K562 (cell line): Measurements from ENCODE around the gene MYO3B. TPM values are rescaled to one million over a fixed set of nuclear protein-coding genes. Genes with fewer than 3 reads are reported as not detected.
A peak's percentile ranks its signal among the peaks of the same experiment; 100 is the strongest.

ENCODE experiments used
- DIDO1 ChIP-seq: fragments of 450-650 bp; IDR thresholded peaks from 2 replicates; pipeline ENCODE4 v1.6.1; 2016; ENCODE audit warnings: low read depth, missing biosample characterization, missing genetic modification characterization
- DPF2 ChIP-seq: fragments of 450-650 bp; IDR thresholded peaks from 2 replicates; pipeline ENCODE4 v1.6.1; 2016
- ELF2 ChIP-seq: fragments of 250-450 bp; sonication (Bioruptor Pico); IDR thresholded peaks from 2 replicates; pipeline ENCODE4 v1.5.0; 2021; ENCODE audit warnings: mild to moderate bottlenecking
- EP300 ChIP-seq: IDR thresholded peaks from 2 replicates; pipeline ENCODE4 v1.6.1; 2012; ENCODE audit warnings: low read length, improper control_type of control experiment
- EWSR1 ChIP-seq: fragments of 450-650 bp; IDR thresholded peaks from 2 replicates; pipeline ENCODE4 v1.6.1; 2018; ENCODE audit warnings: borderline replicate concordance, mild to moderate bottlenecking, low read depth, moderate library complexity; ENCODE audit not compliant: partially characterized antibody
- KDM4B ChIP-seq, 2 experiments: fragments of 450-650 bp in 1 of 2; sonication (generic) in 1 of 2; IDR thresholded peaks; 2 replicates each; pipeline ENCODE4 v1.6.1; 2016 to 2017; ENCODE audit warnings: borderline replicate concordance in 2 of 2, antibody characterized with exemption in 1 of 2, low read depth in 1 of 2, mild to moderate bottlenecking in 1 of 2
- MAFF ChIP-seq: IDR thresholded peaks from 2 replicates; pipeline ENCODE4 v1.6.1; 2012; ENCODE audit warnings: low read length, improper control_type of control experiment
- NR4A1 ChIP-seq, 2 experiments: fragments of 250-450 bp in 1 of 2; fragments of 450-650 bp in 1 of 2; sonication (Bioruptor Pico) in 1 of 2; IDR thresholded peaks; 2 replicates each; pipeline versions ENCODE4 v1.4.0 to v1.6.1; 2016 to 2020; ENCODE audit warnings: mild to moderate bottlenecking in 2 of 2, missing compliant biosample characterization in 1 of 2, missing genetic modification characterization in 1 of 2, moderate library complexity in 1 of 2
- POLR2AphosphoS2 ChIP-seq: IDR thresholded peaks from 2 replicates; pipeline ENCODE4 v1.6.1; 2012; ENCODE audit warnings: low read length, improper control_type of control experiment
- PTBP1 ChIP-seq: fragments of 200-400 bp; formaldehyde crosslinking; IDR thresholded peaks from 2 replicates; pipeline ENCODE4 v1.6.1; 2017; ENCODE audit warnings: low read depth, low read length
- RBM15 ChIP-seq: fragments of 200-400 bp; formaldehyde crosslinking; IDR thresholded peaks from 2 replicates; pipeline ENCODE4 v1.6.1; 2018; ENCODE audit warnings: mild to moderate bottlenecking, low read length, moderate library complexity; ENCODE audit not compliant: insufficient read depth
- SMAD4 ChIP-seq: fragments of 250-450 bp; sonication (Bioruptor Pico); conservative IDR thresholded peaks from 2 replicates; pipeline ENCODE4 v1.8.0; 2021; ENCODE audit warnings: inconsistent platforms, mild to moderate bottlenecking, moderate library complexity
- SMARCB1 ChIP-seq: IDR thresholded peaks from 2 replicates; pipeline ENCODE4 v1.6.1; 2011; ENCODE audit warnings: improper control_type of control experiment, low read depth; ENCODE audit not compliant: insufficient read length
- TAF15 ChIP-seq: fragments of 200-400 bp; formaldehyde crosslinking; IDR thresholded peaks from 2 replicates; pipeline ENCODE4 v1.6.1; 2017; ENCODE audit warnings: mild to moderate bottlenecking, low read depth, low read length, moderate library complexity
- ZKSCAN1 ChIP-seq: fragments of 150-350 bp; IDR thresholded peaks from 2 replicates; pipeline ENCODE4 v1.6.1; 2016; ENCODE audit warnings: low read depth, low read length
- ZNF212 ChIP-seq: fragments of 450-650 bp; formaldehyde crosslinking; IDR thresholded peaks from 2 replicates; pipeline ENCODE4 v1.4.0; 2020; ENCODE audit warnings: mild to moderate bottlenecking
- ZNF239 ChIP-seq: fragments of 250-450 bp; sonication (Bioruptor Pico); IDR thresholded peaks from 2 replicates; pipeline ENCODE4 v1.4.0; 2020; ENCODE audit warnings: mild to moderate bottlenecking
- ZNF354B ChIP-seq: fragments of 250-450 bp; sonication (Bioruptor Pico); IDR thresholded peaks from 2 replicates; pipeline ENCODE4 v1.4.0; 2020
- ZNF77 ChIP-seq: fragments of 250-450 bp; sonication (Bioruptor Pico); IDR thresholded peaks from 2 replicates; pipeline ENCODE4 v1.5.0; 2020
- polyA plus RNA-seq, 8 experiments: library from polyadenylated mRNA; depleted of rRNA in 4 of 8; stranded (reverse) in 5 of 8; unstranded in 3 of 8; fragments of >200 nt; fragmentation: Nextera tagmentation in 2 of 8; fragmentation: Illumina TruSeq in 1 of 8; extraction: Ambion mirVana in 2 of 8; extraction: Trizol in 1 of 8; gene quantifications; 2 replicates each; pipeline versions ENCODE4 v1.2.1 to v1.2.3, GENCODE V29; 2011 to 2014; ENCODE audit warnings: inconsistent platforms in 1 of 8, missing spikeins in 1 of 8
- total RNA-seq, 7 experiments: library from RNA; depleted of rRNA in 6 of 7; stranded (reverse); fragments of >200 nt in 6 of 7; fragmentation: Illumina TruSeq in 2 of 7; extraction: Trizol in 2 of 7; gene quantifications; 2 replicates each; pipeline versions ENCODE4 v1.2.1 to v1.2.3, GENCODE V29; 2011 to 2021; ENCODE audit warnings: low replicate concordance in 1 of 7
- TF ChIP-seq, protein P1 (sequence below), 2 experiments: fragments of 450-650 bp; formaldehyde crosslinking in 1 of 2; IDR thresholded peaks; 2 replicates each; pipeline versions ENCODE4 v1.4.0 to v1.6.1; 2014 to 2020; ENCODE audit warnings: mild to moderate bottlenecking in 2 of 2, borderline replicate concordance in 1 of 2, low read depth in 1 of 2
- TF ChIP-seq, protein P2 (sequence below): fragments of 450-650 bp; IDR thresholded peaks from 2 replicates; pipeline ENCODE4 v1.6.1; 2016; ENCODE audit warnings: antibody characterized with exemption

MYO3B gene
- total and polyA plus RNA-seq, 9 of the 15 experiments (the other 6 are each of a cell fraction or from before 2014, with no cell fraction given): 2.7 to 6.5 (median 3.6) TPM

DNA sequence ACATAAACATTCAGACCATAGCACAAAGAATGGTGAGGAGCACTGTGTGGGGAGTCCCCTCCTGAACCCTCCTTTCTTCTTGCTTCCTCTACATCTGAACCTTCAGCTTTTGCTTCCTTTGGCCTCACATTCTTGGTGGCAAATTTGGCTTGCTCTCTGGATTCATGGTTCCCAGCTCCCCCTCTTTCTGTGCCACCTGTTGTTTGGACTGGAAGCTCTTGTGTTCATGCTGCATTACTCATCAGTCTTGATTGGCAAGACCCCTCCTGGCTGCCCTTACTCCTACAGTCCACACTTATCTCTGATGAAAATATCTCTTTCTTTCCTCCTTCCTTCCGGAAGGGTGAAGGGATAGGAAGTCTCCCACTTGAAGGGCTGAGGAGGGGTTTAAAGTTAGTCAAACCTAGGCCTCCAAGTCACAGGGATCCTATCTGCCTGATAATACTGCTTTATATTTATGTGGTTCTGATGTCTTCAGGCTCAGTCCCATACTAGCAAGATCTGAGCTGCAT is 70.0 kb downstream of the MYO3B start (continued):
- TF ChIP-seq, protein P1, sequence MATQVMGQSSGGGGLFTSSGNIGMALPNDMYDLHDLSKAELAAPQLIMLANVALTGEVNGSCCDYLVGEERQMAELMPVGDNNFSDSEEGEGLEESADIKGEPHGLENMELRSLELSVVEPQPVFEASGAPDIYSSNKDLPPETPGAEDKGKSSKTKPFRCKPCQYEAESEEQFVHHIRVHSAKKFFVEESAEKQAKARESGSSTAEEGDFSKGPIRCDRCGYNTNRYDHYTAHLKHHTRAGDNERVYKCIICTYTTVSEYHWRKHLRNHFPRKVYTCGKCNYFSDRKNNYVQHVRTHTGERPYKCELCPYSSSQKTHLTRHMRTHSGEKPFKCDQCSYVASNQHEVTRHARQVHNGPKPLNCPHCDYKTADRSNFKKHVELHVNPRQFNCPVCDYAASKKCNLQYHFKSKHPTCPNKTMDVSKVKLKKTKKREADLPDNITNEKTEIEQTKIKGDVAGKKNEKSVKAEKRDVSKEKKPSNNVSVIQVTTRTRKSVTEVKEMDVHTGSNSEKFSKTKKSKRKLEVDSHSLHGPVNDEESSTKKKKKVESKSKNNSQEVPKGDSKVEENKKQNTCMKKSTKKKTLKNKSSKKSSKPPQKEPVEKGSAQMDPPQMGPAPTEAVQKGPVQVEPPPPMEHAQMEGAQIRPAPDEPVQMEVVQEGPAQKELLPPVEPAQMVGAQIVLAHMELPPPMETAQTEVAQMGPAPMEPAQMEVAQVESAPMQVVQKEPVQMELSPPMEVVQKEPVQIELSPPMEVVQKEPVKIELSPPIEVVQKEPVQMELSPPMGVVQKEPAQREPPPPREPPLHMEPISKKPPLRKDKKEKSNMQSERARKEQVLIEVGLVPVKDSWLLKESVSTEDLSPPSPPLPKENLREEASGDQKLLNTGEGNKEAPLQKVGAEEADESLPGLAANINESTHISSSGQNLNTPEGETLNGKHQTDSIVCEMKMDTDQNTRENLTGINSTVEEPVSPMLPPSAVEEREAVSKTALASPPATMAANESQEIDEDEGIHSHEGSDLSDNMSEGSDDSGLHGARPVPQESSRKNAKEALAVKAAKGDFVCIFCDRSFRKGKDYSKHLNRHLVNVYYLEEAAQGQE (IDR thresholded peaks at IDR 0.05; ENCODE audit: borderline replicate concordance): no peak
- TF ChIP-seq, protein P1 (CRISPR knock-in tag; IDR thresholded peaks at IDR 0.05; ENCODE audit: low read depth): no peak
- TF ChIP-seq DIDO1 (no peak), KDM4B (IDR thresholded peaks at IDR 0.05; ENCODE audit: borderline replicate concordance in 2 of 2, low read depth in 1 of 2) (no peak), ZNF77 (CRISPR knock-in tag) (no peak), ZNF354B (CRISPR knock-in tag) (peak; percentile 47; the same call in 1 of the 2 replicates), DPF2 (peak; percentile 81), ZNF212 (CRISPR knock-in tag) (no peak), EP300 (peak; percentile 93), SMARCB1 (no peak), MAFF (no peak), NR4A1 (CRISPR knock-in tag; IDR thresholded peaks at IDR 0.05) (peak; percentile 94; the same call in 1 of the 2 replicates), NR4A1 (tag; IDR thresholded peaks at IDR 0.05) (peak; percentile 71), ZKSCAN1 (no peak), ELF2 (no peak), EWSR1 (no peak), RBM15 (no peak), PTBP1 (no peak), TAF15 (no peak), ZNF239 (CRISPR knock-in tag) (peak; percentile 63; the same call in 1 of the 2 replicates), SMAD4 (CRISPR knock-in tag) (peak; percentile 44; the same call in 1 of the 2 replicates), POLR2AphosphoS2 (no peak)
- TF ChIP-seq, protein P2, sequence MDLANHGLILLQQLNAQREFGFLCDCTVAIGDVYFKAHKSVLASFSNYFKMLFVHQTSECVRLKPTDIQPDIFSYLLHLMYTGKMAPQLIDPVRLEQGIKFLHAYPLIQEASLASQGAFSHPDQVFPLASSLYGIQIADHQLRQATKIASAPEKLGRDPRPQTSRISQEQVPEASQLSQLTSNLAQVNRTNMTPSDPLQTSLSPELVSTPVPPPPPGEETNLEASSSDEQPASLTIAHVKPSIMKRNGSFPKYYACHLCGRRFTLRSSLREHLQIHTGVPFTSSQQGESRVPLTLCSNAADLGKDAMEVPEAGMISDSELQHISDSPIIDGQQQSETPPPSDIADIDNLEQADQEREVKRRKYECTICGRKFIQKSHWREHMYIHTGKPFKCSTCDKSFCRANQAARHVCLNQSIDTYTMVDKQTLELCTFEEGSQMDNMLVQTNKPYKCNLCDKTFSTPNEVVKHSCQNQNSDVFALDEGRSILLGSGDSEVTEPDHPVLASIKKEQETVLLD: 0 out of 2 replicates have a peak, but pooled peaks have one; percentile 35
